Activated T-helper 9 cell treated with anti-CD3 and anti-CD28 coated beads, Interleukin-2, amount 50 U/mL, for 16 hours (primary cell): Measurements from ENCODE around the gene SBK1.
"Not testable (repeated sequence)": the region's sequence is repeated elsewhere in the genome, so short reads cannot be mapped to it uniquely, and the experiment has no call there.

Experiments used
- DNase-seq: peaks from one replicate; pipeline ENCODE4 v3.0.0-alpha.2; 2020; ENCODE audit warnings: low read depth

SBK1 gene

GRCh38 chr16:28308794-28309584, 16.7 kb downstream of the SBK1 start:
- DNase-seq = no peak

- DNase-seq = peak; percentile 75
Measured at GRCh38 chr16:28309811-28310311, 17.5 kb downstream of the SBK1 start.

- no peak for DNase-seq
Measured at GRCh38 chr16:28310796-28311195, 18.5 kb downstream of the SBK1 start.

DNA sequence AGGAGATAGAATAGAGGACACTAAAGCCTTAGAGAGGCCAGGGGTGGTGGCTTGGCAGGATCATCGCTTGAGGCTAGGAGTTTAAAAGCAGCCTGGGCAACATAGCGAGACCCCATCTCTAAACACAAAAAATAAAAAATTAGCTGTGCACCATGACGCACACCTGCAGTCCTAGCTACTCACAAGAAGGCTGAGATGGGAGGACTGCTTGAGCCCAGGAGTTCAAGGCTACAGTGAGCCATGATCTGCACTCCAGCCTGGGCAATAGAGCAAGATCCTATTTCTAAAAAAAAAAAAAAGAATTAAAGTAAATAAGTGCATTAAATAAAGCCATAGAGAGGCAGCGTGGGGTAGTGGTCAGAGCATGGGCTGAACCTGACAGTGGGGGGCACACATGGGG, 19.1 kb downstream of the SBK1 start:
- no peak for DNase-seq

GRCh38 chr16:28311913-28312312, 19.6 kb downstream of the SBK1 start:
- DNase-seq = peak; percentile 25

DNA sequence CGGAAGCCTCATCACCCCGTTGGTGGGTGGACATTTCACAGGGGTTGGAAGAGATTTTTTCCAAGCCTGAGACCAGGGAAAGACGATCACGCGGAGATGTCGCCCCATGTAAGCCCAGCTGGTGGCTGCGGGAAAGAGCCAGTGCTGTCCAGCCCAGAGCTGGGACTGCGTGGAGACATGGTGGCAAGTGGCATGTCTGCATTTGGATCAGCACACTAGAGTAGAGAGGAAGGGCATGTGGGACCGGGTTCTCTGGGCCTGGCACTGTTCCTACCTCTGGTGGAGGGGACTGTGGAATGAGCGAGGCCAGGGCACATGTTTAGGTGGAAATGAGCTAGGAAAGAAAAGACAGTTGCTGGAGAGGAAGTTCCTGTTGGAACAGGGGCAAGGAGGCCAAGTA, 20.0 kb downstream of the SBK1 start:
- DNase-seq = no peak

DNA sequence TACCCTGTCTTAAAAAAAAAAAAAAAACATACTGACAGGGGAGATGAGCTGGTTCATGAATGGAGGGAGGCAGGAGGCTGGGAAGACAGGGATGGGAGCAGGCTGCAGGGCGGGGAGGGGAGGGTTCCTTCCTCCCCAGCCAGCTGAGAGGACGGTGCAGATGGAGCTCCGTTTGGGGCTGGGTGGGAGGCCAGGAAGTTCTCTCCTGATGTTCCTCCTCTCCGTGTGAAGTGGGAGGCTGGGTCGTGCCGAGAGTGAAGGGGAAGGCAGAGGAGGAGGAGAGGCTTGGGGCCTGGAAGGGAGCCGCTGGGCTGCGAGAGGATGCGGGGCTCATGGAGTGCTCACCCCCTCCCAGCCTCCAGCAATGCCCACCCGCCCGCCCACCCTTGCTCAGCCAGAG, 21.3 kb downstream of the SBK1 start:
- DNase-seq = no peak

GRCh38 chr16:28316054-28316453, 23.7 kb downstream of the SBK1 start:
- DNase-seq = no peak

DNA sequence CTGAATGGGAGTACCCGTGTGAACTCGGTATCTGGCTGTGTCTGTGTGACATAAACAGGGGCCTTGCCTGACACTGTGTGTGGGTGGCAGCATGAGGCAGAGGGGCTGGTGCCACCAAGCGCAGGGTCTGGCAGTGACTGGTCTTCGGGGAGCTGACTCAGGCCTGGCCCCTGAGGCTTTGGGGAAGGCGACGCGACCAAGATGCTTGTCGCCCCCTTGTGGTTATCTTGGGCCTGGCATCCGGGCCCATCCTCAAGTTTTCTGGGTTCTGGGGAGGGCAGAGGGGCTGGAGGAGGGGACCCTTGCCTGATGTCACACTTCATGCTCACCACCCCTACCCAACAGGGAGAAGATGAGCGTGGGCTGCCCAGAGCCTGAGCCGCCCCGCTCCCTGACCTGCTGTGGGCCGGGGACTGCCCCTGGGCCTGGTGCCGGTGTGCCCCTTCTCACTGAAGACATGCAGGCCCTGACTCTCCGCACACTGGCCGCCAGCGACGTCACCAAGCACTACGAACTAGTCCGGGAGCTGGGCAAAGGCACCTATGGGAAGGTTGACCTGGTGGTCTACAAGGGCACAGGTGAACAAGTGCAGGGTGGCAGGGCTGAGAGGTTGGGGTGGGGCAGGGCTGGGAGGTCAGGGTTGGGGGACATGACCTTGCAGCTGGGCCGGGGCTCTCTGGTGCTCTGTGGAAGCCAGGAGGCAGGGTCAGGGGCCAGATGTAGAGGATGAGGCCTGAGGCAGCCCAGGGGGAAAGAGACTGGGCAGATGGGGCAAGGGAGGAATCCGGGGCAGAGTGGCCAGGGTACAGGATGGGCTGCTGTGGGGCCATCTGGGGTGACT, 24.9 kb downstream of the SBK1 start:
- peak; percentile 58 for DNase-seq

GRCh38 chr16:28318042-28318744, 25.9 kb downstream of the SBK1 start:
- DNase-seq = no peak

- DNase-seq = no peak
Measured at GRCh38 chr16:28319476-28320022, 27.2 kb downstream of the SBK1 start.

DNA sequence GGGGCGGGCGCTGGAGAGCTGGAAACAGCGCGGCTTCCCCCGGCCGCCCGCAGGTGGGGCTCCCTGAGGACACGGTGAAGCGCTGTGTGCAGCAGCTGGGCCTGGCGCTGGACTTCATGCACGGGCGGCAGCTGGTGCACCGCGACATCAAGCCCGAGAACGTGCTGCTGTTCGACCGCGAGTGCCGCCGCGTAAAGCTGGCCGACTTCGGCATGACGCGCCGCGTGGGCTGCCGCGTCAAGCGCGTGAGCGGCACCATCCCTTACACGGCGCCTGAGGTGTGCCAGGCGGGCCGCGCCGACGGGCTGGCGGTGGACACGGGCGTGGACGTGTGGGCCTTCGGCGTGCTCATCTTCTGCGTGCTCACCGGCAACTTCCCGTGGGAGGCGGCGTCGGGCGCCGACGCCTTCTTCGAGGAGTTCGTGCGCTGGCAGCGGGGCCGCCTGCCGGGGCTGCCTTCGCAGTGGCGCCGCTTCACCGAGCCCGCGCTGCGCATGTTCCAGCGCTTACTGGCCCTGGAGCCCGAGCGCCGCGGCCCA, 27.8 kb downstream of the SBK1 start:
- no peak for DNase-seq

DNA sequence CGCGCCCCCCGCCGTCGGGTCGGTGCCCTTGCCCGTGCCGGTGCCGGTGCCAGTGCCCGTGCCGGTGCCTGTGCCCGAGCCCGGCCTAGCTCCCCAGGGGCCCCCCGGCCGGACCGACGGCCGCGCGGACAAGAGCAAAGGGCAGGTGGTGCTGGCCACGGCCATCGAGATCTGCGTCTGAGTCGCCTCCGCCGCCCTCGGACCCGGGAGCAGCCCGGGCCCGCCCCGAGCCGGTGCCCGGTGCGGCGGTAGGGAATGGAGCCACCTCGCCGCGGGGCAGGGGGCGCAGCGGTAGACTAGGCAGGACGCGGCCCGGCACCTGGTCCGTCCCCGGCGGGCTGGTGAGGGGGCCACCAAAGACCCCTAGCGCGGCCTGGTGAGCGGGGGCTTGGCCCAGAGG, 28.4 kb downstream of the SBK1 start:
- DNase-seq = no peak

- no peak for DNase-seq
Measured at GRCh38 chr16:28321700-28322411, 29.5 kb downstream of the SBK1 start.

GRCh38 chr16:28324235-28324886, 32.0 kb downstream of the SBK1 start:
- DNase-seq = no peak

DNA sequence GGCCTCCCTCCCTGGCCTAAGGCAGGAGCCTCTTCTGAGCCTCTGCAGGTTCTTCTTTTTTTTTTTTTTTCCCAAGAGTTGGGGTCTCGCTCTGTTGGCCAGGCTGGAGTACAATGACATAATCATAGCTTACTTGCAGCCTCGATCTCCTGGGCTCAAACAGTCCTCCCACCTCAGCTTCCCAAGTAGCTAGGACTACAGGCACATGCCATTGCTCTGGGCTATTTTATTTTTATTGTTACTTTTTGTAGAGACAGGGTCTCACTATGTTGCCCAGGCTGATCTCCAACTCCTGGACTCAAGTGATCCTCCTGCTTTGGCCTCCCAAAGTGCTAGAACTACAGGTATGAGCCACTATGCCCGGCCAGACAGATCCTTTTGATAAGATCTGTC, 32.6 kb downstream of the SBK1 start:
- no peak for DNase-seq

DNA sequence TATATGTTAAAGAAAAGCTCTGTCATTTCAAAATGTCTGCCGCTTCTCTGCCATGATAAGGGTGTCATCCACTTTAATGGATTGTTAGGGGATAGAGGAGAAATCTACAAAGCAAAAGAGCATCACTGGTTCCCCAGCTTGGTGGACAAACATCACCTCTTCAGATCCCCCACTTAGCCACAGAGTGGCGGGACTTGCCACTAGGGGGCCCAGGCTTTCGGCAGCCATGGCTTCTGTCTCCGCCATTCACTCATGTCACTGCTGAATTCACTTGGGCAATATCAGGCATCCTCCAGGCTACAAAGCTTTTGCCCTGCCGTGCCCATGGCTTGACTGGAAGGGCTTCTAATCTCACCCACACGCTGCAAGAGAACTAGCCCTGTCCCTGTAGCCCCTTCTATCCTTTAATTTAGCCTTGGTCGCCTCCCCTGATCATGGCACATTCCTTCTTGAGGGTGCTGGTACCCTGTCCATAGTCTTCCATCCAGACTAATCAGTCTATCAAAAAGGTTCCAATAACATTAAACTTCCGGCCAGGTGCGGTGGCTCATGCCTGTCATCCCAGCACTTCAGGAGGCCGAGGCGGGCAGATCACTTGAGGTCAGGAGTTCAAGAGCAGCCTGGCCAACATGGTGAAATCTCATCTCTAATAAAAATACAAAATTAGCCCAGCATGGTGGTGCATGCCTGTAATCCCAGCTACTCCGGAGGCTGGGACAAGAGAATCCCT, 34.7 kb downstream of the SBK1 start:
- peak; percentile 51 for DNase-seq

DNA sequence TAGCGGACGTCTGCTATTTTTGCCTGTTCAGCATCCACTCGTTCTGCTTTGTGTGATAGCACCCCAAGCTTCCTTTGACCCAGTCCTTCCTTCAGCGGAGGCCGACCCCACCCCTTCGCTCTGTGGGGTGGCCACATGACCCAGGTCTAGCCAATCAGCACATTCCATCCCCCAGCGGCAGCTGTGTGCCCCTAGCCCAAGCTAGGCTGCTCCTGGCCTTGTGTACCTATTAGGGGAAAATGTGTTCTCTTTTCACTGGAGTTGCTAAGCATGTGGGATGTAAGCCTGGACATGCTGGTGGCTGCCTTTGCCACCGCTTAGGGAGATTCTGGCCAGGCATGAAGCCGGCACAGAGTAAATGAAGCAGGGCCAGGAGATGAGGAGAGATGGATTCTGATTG, 37.9 kb downstream of the SBK1 start:
- not testable (repeated sequence) for DNase-seq

DNA sequence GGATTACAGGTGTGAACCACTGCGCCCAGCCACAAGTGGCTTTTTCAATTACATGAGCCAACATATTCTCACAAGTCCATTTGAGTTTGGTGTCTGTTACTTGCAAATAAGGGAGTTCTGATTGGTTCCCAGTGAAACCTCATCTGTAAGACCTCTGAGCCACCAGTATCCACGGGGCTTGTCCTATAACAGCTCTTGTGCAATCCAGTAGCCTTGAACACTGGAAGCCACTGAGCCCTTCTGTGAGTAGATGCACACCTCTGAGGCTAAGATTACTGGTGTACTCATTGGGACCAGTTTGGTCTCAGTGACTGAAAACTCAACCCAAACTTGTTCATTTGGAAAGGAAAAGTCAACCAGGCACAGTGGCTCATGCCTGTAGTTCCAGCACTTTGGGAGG, 38.7 kb downstream of the SBK1 start:
- not testable (repeated sequence) for DNase-seq

GRCh38 chr16:28332632-28333031, 40.3 kb downstream of the SBK1 start:
- not testable (repeated sequence) for DNase-seq
